Smooth muscle cell (in vitro differentiated cells): ENCODE measurements around the gene FGD5. TPM values are rescaled to one million over a fixed set of nuclear protein-coding genes. Genes with fewer than 3 reads are reported as not detected.

Source experiments
- DNase-seq: peaks from one replicate; lab custom pipeline; 2025; ENCODE audit not compliant: unreplicated experiment; lab: John Stamatoyannopoulos, UW
- H2AFZ ChIP-seq: fragments of 200-600 bp; sonication (generic); 2 replicates; pipeline ENCODE4 v1.6.0; 2016; ENCODE audit warnings: antibody characterized with exemption, low read depth, mild to moderate bottlenecking
- H3F3A ChIP-seq: fragments of 200-600 bp; sonication (generic); 2 replicates; pipeline ENCODE4 v1.6.0; 2017; ENCODE audit warnings: antibody characterized with exemption, low read depth
- H3K27ac ChIP-seq: fragments of 200-600 bp; sonication (generic); 2 replicates; pipeline ENCODE4 v1.5.1; 2016; ENCODE audit warnings: low read depth, mild to moderate bottlenecking
- H3K27me3 ChIP-seq: fragments of 200-600 bp; sonication (generic); 2 replicates; pipeline ENCODE4 v1.6.1; 2016; ENCODE audit warnings: low read depth, mild to moderate bottlenecking
- H3K36me3 ChIP-seq: fragments of 200-600 bp; sonication (generic); 2 replicates; pipeline ENCODE4 v1.5.1; 2016; ENCODE audit warnings: low read depth
- H3K4me1 ChIP-seq: fragments of 200-600 bp; sonication (generic); 2 replicates; pipeline ENCODE4 v1.5.1; 2016; ENCODE audit warnings: low read depth
- H3K4me2 ChIP-seq: fragments of 200-600 bp; sonication (generic); 2 replicates; pipeline ENCODE4 v1.6.0; 2016; ENCODE audit warnings: mild to moderate bottlenecking
- H3K4me3 ChIP-seq: fragments of 200-600 bp; sonication (generic); 2 replicates; pipeline ENCODE4 v1.5.1; 2016; ENCODE audit warnings: mild to moderate bottlenecking
- H3K79me2 ChIP-seq: fragments of 200-600 bp; sonication (generic); 2 replicates; pipeline ENCODE4 v1.6.0; 2016; ENCODE audit warnings: low read depth, mild to moderate bottlenecking
- H3K9ac ChIP-seq: fragments of 200-600 bp; sonication (generic); 2 replicates; pipeline ENCODE4 v1.6.0; 2016; ENCODE audit warnings: low read depth
- H3K9me3 ChIP-seq: fragments of 200-600 bp; sonication (generic); replicated peaks from 2 replicates; pipeline ENCODE4 v1.5.1; 2016; ENCODE audit warnings: low read depth
- H4K20me1 ChIP-seq: fragments of 200-600 bp; sonication (generic); 2 replicates; pipeline ENCODE4 v1.6.0; 2016; ENCODE audit warnings: low read depth
- CTCF ChIP-seq: fragments of 200-600 bp; sonication (generic); IDR thresholded peaks from 2 replicates; pipeline ENCODE4 v1.5.1; 2017; ENCODE audit warnings: borderline replicate concordance, mild to moderate bottlenecking, antibody characterized with exemption; ENCODE audit not compliant: insufficient read depth, poor library complexity, severe bottlenecking
- WGBS: methylation state at CpG from one replicate; pipeline ENCODE4 v1.1.7; 2016; ENCODE audit warnings: low lambda C conversion rate; 5-methylcytosine and 5-hydroxymethylcytosine counted together
- polyA plus RNA-seq: library from polyadenylated mRNA; unstranded; fragments of >200 nt; fragmentation: Nextera tagmentation; extraction: Ambion mirVana; gene quantifications from 2 replicates; pipeline ENCODE4 v1.2.1, GENCODE V29; 2016
- total RNA-seq: library from RNA; depleted of rRNA; stranded (reverse); fragments of >200 nt; gene quantifications from 2 replicates; pipeline ENCODE4 v1.2.3, GENCODE V29; 2014

The FGD5 gene
- total and polyA plus RNA-seq, 2 experiments from 2014 or later: 0.63 to 0.71 TPM

GRCh38 chr3:14832975-14833722 is 14.4 kb downstream of the FGD5 start:
- H2AFZ ChIP-seq: no peak overlapping the region
- H3K4me1 ChIP-seq: peaks cover 12% of the 10 kb centered on the region
- no peak overlapping the region for H3K4me3 ChIP-seq
- 89% methylated on average over 14 of the region's 14 CpGs for WGBS
- peaks cover 9% of the 10 kb centered on the region for H3K27me3 ChIP-seq
- TF ChIP-seq CTCF: no peak
- H3K9me3 ChIP-seq: no peaks in the 10 kb centered on the region
- no peaks in the 10 kb centered on the region for H4K20me1 ChIP-seq
- no peak overlapping the region for H3K9ac ChIP-seq
- DNase-seq: no peak
- H3K79me2 ChIP-seq: no peaks in the 10 kb centered on the region
- H3K27ac ChIP-seq: no peak overlapping the region
- no peaks in the 10 kb centered on the region for H3K36me3 ChIP-seq
- H3F3A ChIP-seq: peaks cover 3% of the 10 kb centered on the region
- H3K4me2 ChIP-seq: no peak overlapping the region

- no peak for TF ChIP-seq CTCF
- H3K36me3 ChIP-seq: no peaks in the 10 kb centered on the region
- no peaks in the 10 kb centered on the region for H4K20me1 ChIP-seq
- peaks cover 9% of the 10 kb centered on the region for H3K27me3 ChIP-seq
- no peaks in the 10 kb centered on the region for H3K79me2 ChIP-seq
- no peak overlapping the region for H3K27ac ChIP-seq
- no peaks in the 10 kb centered on the region for H3K9me3 ChIP-seq
- H3K4me2 ChIP-seq: no peak overlapping the region
- no peak overlapping the region for H3K9ac ChIP-seq
- WGBS: 86% methylated on average over 3 of the region's 3 CpGs
- H3F3A ChIP-seq: peaks cover 3% of the 10 kb centered on the region
- DNase-seq: no peak
- no peak overlapping the region for H3K4me3 ChIP-seq
- H3K4me1 ChIP-seq: peaks cover 21% of the 10 kb centered on the region
- no peak overlapping the region for H2AFZ ChIP-seq
Measured at GRCh38 chr3:14834121-14834520, 15.4 kb downstream of the FGD5 start.

DNA sequence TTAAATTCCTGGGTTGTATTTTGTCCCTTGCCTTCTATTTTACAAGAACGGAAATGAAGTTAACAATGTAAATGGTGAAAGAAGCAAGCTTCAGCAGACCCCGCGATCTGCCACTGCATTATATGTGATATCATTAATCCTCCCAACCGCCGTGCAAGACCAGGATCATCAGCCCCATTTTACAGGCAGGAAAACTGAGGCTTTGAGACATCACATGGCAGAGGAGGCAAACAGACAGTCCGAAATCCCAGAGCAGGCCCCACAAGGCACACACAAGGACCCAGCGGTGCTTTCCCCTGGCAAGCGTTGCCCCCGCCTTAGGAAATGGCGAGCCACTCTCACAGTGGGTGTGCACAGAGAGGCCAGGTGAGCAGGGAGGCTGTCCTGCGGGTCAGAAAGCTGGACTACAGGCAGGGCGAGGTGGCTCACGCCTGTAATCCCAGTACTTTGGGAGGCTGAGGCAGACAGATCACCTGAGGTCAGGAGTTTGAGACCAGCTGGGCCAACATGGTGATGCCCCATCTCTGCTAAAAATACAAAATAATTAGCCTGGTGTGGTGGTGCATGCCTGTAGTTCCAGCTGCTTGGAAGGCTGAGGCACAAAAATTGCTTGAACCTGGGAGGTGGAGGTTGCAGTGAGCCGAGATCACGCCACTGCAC is 16.2 kb downstream of the FGD5 start:
- peaks cover 3% of the 10 kb centered on the region for H3F3A ChIP-seq
- no peaks in the 10 kb centered on the region for H3K36me3 ChIP-seq
- no peaks in the 10 kb centered on the region for H3K9me3 ChIP-seq
- no peak overlapping the region for H3K9ac ChIP-seq
- H4K20me1 ChIP-seq: no peaks in the 10 kb centered on the region
- H3K4me2 ChIP-seq: no peak overlapping the region
- H3K27me3 ChIP-seq: peaks cover 9% of the 10 kb centered on the region
- H3K4me1 ChIP-seq: peaks cover 24% of the 10 kb centered on the region
- 93% methylated on average over 15 of the region's 15 CpGs for WGBS
- H3K79me2 ChIP-seq: no peaks in the 10 kb centered on the region
- no peak for DNase-seq
- H2AFZ ChIP-seq: no peak overlapping the region
- H3K4me3 ChIP-seq: no peak overlapping the region
- H3K27ac ChIP-seq: no peak overlapping the region
- no peak for TF ChIP-seq CTCF
